ENCODE data around the gene TROAP. TPM values are rescaled to one million over a fixed set of nuclear protein-coding genes. Genes with fewer than 3 reads are reported as not detected.

TROAP gene
- total RNA-seq, 2 donors from 2014 or later, result 0.27 to 0.99 TPM

DNA sequence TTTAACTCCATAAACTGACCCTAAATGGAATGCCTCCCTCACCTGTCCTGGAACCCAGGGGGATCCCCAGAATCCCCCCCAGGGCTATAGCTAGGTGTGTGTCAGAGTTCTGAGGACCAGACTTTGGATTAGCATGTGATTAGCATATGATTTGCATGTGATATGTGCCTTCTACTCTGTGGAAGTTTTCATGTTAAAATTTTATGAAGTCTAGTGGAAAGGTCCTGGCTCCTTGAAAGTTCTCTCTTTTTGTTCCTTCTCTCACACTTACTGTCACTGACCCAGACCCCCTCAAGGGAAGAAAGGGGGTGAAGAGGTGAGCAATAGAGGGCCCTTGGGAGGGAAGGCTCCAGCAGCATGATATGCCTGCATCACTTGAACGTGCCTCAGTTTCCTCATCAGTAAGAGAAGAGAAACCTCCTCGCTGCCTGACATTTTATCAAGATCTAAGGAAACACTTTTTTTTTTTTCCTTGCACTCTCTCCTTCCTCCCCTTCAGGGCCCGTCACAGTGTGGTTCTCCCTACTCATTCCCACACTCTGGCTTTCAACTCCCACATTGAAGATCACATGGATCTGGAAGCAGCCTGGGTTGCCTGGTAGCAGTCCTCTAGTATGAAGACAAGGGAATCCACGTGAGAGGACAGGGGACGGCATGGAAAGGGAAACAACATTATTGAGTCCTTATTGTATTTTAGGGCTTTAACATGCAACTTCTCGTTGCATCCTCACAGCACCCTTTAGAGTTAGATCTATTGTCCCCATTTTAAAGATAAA lies 17.2 kb downstream of the TROAP start:
- no peak for DNase-seq (ENCODE audit: low spot score)
- H3K36me3 ChIP-seq, result no peaks in the 10 kb centered on the region
- no peak overlapping the region for H3K27ac ChIP-seq
- TF ChIP-seq, protein P1, sequence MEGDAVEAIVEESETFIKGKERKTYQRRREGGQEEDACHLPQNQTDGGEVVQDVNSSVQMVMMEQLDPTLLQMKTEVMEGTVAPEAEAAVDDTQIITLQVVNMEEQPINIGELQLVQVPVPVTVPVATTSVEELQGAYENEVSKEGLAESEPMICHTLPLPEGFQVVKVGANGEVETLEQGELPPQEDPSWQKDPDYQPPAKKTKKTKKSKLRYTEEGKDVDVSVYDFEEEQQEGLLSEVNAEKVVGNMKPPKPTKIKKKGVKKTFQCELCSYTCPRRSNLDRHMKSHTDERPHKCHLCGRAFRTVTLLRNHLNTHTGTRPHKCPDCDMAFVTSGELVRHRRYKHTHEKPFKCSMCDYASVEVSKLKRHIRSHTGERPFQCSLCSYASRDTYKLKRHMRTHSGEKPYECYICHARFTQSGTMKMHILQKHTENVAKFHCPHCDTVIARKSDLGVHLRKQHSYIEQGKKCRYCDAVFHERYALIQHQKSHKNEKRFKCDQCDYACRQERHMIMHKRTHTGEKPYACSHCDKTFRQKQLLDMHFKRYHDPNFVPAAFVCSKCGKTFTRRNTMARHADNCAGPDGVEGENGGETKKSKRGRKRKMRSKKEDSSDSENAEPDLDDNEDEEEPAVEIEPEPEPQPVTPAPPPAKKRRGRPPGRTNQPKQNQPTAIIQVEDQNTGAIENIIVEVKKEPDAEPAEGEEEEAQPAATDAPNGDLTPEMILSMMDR (IDR thresholded peaks at IDR 0.05), result no peak
- no peak for ATAC-seq (ENCODE audit: insufficient number of reproducible peaks, low FRiP score, low read depth)
- H3K4me1 ChIP-seq (ENCODE audit: control insufficient read depth in 1 of 2, low read depth in 2 of 2), result peaks cover 18 to 30% of the 10 kb centered on the region in 2 donors
- peaks cover 13% of the 10 kb centered on the region for H3K27me3 ChIP-seq (replicated peaks; ENCODE audit: insufficient read depth)
- no peaks in the 10 kb centered on the region for H3K9me3 ChIP-seq
- no peak overlapping the region for H3K4me3 ChIP-seq

DNA sequence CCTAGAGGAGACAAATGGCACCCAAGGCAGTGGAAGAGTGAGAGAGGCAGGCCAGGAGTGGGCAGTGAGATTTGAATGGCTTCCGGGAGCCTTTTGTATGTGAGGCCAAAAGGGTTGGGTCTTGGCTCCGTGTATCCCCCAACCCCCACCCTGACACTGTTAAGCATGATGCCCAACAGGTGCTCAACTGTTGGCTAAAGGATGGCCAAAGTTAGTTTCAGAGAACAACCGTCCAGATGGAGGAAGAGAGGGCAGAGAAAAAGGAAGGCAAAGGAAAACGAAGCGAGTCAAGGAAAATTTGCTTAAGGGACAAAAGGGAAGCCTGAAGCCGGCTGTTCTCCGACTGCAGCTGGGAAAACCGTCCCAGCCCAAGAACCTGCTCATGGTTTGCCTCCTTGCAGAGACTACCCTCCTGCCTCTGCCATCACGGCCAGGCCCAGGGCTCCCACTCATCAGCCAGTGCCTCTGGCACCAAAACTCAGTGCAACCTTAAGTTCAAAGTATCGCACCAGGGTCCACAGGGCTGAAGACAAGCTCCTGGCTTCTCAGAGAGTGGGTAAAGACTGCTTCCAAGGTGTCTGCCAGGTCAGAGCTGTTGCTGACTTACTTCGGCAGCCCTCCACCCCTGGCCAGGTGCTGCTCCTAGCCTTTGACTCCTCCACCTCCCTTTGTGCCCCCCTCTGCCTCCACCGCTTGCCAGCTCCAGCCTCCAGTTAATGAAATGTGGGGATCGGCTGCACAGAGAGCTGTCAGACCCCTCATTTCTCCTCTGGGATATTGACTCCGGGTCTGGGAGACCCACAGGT lies 18.1 kb downstream of the TROAP start:
- ATAC-seq (ENCODE audit: insufficient number of reproducible peaks, low FRiP score, low read depth) (no peak), DNase-seq (ENCODE audit: low spot score) (no peak)
- H3K27ac ChIP-seq, result no peak overlapping the region
- no peaks in the 10 kb centered on the region for H3K9me3 ChIP-seq
- TF ChIP-seq, protein P1 (IDR thresholded peaks at IDR 0.05), result no peak
- no peak overlapping the region for H3K4me3 ChIP-seq
- H3K36me3 ChIP-seq, result no peaks in the 10 kb centered on the region
- H3K4me1 ChIP-seq (ENCODE audit: control insufficient read depth in 1 of 2, low read depth in 2 of 2), result peaks cover 25 to 38% of the 10 kb centered on the region in 2 donors
- peaks cover 18% of the 10 kb centered on the region for H3K27me3 ChIP-seq (replicated peaks; ENCODE audit: insufficient read depth)

DNA sequence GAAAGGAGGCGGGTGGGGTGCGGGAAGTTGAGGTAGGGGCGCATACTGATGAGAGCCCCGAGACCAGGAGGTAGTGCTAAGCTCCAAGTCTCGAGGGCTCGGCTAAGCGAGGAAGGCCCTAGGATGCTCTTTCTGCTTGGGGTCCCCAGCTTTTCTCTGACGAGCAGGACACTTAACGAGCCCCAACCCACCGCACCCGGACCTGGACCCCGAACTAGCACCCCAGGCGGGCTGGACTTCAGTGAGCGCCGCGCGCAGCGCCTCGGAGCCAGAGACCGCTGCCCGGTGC lies 18.7 kb downstream of the TROAP start:
- DNase-seq (ENCODE audit: low spot score), result no peak
- H3K27me3 ChIP-seq (replicated peaks; ENCODE audit: insufficient read depth), result peaks cover 17% of the 10 kb centered on the region
- H3K9me3 ChIP-seq, result no peaks in the 10 kb centered on the region
- peaks cover 31 to 41% of the 10 kb centered on the region in 2 donors for H3K4me1 ChIP-seq (ENCODE audit: control insufficient read depth in 1 of 2, low read depth in 2 of 2)
- TF ChIP-seq, protein P1 (IDR thresholded peaks at IDR 0.05), result no peak
- ATAC-seq (ENCODE audit: insufficient number of reproducible peaks, low FRiP score, low read depth), result no peak
- H3K27ac ChIP-seq, result no peak overlapping the region
- no peaks in the 10 kb centered on the region for H3K36me3 ChIP-seq
- H3K4me3 ChIP-seq, result peak overlapping the region; percentile 62

DNA sequence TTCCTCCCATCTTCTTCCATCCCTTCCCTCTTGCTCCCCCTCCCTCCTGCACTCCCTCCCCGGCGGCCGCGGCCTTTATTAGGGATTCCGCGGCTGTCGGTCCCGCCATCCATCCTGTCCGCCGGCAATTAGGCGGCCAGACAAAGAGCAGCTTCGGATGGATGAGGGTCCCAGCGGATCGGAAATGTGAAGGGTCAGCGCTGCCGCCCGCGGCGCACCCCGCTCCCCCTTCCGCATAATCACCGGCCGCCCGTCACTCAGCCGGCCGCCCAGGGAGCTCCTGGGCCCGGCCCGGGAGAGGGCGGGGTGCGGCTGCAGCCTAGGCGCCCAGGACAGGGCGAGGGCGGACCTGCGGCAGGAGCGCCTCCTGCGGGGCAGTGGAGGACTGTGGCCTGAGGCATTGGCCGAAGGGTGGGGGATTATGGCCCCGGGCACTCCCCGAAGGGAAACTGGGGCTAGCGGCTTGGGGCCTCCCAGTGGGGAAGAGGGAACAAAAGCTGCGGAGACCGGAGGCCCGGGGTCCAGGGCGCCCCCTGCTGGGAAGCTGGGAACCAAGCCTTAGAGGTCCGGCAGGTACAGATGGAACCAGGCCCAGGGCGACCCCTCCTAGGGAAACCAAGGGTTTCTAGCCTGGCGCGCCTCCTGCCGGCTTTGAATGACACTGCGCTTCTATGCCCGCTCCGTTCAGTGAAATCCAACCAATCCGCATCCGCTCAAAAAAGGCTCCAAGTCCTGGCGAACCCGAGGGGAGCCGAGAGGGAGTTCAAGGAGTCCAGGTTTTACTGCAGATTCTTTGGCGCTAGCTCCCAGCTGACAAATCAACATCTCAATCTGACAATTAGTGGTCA lies 19.2 kb downstream of the TROAP start:
- TF ChIP-seq, protein P1 (IDR thresholded peaks at IDR 0.05), result peak; percentile 76
- Histone ChIP-seq H3K4me1 (ENCODE audit: control insufficient read depth in 1 of 2, low read depth in 2 of 2) (peaks cover 36 to 41% of the 10 kb centered on the region in 2 donors), H3K36me3 (no peaks in the 10 kb centered on the region), H3K27me3 (replicated peaks; ENCODE audit: insufficient read depth) (peaks cover 23% of the 10 kb centered on the region), H3K9me3 (no peaks in the 10 kb centered on the region), H3K4me3 (peak overlapping the region; percentile 62), H3K27ac (no peak overlapping the region)
- DNase-seq (ENCODE audit: low spot score) (no peak), ATAC-seq (ENCODE audit: insufficient number of reproducible peaks, low FRiP score, low read depth) (no peak)

All from thoracic aorta (tissue), 2 donors.